GM19397 (cell line): ENCODE data around the gene FAM72D.
"Not testable (repeated sequence)": the region's sequence is repeated elsewhere in the genome, so short reads cannot be mapped to it uniquely, and the experiment has no call there.

Experiments used
- ATAC-seq: cut with Tn5 transposase; IDR thresholded peaks from one replicate; pipeline ENCODE4 v1.9.1; 2021; ENCODE audit warnings: mild to moderate bottlenecking, moderate library complexity; ENCODE audit not compliant: unreplicated experiment

The FAM72D gene

DNA sequence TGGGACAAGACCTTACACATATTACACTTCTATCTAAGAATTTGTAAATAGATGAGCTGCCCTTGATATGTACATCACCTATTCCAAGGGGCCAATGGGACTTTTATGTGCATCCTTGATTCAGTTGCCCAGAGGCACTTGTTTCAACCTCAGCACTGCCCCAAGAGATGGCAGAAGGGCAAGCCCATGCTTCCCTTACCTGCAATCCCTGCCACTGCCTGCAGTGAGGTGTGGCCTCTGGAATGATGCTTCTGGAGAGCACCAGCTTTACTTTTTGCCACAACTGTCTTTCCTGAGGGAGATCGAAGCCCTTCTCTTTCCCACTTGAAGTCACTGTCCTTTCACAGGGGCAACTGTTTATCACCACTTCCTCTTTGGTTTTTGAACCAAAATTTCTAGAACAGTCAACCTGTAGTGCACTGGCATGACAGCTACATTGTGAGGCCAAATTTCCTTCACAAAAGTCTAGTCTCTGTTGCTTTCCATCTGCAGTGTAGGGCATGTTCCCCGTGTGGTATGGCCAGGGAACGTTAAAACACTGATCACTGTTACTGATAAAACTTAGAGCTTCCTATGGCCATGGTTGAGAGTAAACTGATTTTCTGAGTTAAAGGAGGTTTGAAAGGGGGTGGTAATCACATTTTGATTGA lies 48.6 kb downstream of the FAM72D start:
- ATAC-seq = not testable (repeated sequence)

DNA sequence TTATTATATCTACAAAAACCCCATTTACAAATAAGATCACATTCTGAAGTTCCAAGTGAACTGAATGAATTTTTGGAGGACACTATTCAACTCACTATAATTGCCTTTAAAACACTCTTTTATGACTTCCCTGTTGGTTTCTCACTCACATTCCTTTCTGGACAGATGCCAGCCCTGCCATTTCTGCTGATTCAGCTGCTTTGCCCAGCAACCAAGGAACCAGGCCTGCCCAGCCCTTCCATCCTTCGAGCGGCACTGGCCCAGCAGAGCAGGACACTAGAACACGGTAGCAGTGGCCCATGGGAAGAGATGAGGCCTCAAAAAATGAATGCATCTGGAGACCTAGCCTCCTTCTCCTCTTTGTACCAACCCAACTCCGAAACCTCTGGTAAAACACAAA lies 50.5 kb downstream of the FAM72D start:
- ATAC-seq = not testable (repeated sequence)

DNA sequence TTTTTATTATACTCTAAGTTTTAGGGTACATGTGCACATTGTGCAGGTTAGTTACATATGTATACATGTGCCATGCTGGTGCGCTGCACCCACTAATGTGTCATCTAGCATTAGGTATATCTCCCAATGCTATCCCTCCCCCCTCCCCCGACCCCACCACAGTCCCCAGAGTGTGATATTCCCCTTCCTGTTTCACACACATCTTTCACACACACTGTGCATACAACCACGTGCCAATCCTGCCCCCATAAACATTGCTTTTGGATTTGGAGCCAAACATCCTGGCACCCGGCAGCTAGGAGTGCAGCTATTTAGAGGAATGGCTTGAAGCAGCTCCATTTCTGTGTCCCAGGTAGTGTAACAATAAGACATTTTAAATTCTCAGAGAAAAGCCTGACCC lies 51.4 kb downstream of the FAM72D start:
- ATAC-seq = not testable (repeated sequence)

DNA sequence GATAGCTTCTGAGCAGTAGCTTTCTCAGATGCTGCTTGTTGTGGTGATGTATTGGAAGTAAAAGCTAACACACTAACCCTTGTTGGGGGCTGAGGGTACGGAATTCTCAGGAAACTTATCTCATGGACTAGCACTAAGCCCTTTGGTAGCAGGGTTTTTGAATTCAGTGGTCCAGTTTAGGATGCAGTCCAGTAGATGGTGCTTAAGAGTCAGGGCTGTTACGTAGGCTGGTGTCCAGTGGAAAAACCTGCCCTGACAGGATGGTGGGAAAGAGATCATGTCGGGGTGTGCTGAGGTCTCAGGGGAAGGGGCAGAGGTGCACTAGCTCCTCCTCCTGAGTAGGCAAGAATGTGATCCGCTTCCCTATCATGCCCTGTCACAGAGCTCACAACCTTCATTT lies 59.6 kb downstream of the FAM72D start:
- ATAC-seq = not testable (repeated sequence)

DNA sequence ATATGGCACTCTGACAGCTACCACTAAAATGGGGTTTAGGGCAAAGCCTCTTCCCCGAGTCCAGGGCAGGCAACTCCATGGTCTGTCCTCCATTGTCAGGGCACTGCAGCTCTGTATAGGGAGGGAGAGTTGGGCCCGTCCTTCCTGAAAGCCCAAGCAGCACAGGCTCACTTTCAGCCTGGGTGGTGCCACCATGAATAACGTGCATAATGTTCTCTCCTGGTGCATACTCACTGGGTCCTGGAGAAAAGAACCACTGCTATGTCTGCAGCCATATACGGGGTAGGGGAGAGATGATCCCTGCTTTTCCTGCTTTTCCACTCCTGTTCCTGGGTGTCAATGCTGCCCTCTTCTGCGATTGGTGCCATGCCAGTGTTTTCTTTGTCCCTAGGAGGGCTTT lies 60.1 kb downstream of the FAM72D start:
- not testable (repeated sequence) for ATAC-seq

GRCh38 chr1:145156891-145157610 lies 61.3 kb downstream of the FAM72D start:
- ATAC-seq = not testable (repeated sequence)

- ATAC-seq = peak; percentile 56
Measured at GRCh38 chr1:145157715-145158114, 61.9 kb downstream of the FAM72D start.

GRCh38 chr1:145161046-145161752 lies 65.4 kb downstream of the FAM72D start:
- ATAC-seq = not testable (repeated sequence)
